GM15510 (cell line): Measurements from ENCODE around the gene CHRNG.

Experiments used
- POLR2A ChIP-seq: IDR thresholded peaks from 3 replicates; pipeline ENCODE4 v1.6.1; 2011; ENCODE audit warnings: borderline replicate concordance; ENCODE audit not compliant: insufficient read length; ENCODE audit errors: extremely low read depth

Gene CHRNG

DNA sequence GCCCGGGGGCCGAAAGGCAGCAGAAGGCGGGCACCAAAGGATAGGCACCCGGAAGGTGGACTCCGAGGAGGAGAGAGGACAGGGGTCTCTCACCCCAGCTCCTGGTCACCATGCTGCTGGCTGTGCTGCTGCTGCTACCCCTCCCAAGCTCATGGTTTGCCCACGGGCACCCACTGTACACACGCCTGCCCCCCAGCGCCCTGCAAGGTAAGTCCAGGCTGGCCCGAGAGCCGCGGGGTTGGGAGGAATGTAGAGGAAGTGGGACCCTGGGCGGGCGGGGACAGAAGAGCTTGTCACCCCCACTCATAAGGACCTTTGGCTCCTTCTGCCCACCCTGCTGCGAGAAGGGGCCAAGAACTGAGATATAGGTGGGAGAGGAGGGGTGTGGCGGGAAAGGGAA, 19.0 kb upstream of the CHRNG start:
- no peak for TF ChIP-seq POLR2A

DNA sequence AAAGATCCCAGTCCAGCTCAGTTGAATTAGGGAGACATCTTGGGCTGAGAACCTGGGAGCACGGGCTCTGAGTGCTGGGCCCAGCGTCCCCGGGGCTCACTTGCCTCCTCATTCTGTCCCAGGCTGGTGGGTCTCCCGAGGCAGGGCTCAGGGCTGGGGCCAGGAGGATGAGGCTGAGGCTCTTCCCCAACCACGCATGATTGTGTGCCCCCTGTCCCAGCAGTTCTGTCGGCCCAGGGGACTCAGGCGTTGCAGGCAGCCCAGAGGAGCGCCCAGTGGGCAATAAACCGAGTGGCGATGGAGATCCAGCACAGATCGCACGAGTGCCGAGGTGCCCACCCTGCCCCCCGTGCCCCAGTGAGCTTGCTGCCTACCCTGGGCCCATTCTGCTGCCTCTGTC, 18.4 kb upstream of the CHRNG start:
- TF ChIP-seq POLR2A, result no peak

DNA sequence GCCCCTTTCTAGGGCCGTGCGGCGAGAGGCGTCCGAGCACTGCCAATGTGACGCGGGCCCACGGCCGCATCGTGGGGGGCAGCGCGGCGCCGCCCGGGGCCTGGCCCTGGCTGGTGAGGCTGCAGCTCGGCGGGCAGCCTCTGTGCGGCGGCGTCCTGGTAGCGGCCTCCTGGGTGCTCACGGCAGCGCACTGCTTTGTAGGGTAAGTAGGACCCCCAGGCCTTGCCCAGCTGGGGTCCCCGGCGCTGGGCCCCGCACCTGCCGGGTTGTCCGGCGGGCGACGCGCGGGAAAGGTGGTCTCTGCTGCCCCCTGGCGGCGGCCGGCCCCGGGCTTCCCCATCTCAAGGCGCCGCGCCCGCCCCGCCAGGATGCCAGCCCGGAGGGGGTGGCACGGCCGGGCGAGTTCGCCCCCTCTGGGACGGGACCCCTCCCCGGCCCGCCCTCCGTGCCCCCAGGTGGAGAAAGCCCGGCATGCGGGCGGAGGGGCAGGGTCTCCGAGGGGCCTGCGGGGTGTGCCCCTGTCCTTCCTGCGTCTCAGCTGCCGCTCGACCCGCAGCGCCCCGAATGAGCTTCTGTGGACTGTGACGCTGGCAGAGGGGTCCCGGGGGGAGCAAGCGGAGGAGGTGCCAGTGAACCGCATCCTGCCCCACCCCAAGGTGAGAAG, 17.4 kb upstream of the CHRNG start:
- no peak for TF ChIP-seq POLR2A

DNA sequence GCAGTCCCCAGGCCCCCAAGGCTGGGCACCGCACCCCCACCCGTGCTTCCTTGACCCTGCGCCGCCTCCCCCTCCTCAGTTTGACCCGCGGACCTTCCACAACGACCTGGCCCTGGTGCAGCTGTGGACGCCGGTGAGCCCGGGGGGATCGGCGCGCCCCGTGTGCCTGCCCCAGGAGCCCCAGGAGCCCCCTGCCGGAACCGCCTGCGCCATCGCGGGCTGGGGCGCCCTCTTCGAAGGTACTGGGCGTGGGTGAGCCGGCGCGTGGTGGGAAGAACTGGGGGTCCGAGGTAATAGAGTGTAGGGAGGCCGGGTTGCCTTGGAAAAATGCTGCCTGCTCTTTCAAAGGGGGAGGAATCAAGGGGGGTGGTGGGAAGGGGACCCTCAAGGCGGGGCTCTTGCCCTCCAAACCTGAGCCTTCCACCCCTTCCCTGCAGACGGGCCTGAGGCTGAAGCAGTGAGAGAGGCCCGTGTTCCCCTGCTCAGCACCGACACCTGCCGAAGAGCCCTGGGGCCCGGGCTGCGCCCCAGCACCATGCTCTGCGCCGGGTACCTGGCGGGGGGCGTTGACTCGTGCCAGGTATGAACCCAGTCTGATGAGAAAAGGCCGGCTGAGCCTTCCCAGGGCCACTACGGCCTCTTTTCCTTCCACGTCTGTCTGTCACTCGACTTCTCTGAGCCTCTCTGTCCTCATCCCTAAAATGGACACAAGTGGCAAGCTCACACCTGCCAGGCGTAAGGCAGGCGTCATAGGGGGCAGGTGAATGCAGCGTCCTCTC, 16.7 kb upstream of the CHRNG start:
- no peak for TF ChIP-seq POLR2A

DNA sequence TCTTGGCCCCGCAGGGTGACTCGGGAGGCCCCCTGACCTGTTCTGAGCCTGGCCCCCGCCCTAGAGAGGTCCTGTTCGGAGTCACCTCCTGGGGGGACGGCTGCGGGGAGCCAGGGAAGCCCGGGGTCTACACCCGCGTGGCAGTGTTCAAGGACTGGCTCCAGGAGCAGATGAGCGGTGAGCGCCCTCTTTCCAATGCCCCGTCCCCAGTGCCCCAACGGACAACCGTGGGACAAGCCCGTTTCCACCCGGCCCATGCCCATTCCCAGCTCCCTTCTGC, 16.1 kb upstream of the CHRNG start:
- no peak for TF ChIP-seq POLR2A

DNA sequence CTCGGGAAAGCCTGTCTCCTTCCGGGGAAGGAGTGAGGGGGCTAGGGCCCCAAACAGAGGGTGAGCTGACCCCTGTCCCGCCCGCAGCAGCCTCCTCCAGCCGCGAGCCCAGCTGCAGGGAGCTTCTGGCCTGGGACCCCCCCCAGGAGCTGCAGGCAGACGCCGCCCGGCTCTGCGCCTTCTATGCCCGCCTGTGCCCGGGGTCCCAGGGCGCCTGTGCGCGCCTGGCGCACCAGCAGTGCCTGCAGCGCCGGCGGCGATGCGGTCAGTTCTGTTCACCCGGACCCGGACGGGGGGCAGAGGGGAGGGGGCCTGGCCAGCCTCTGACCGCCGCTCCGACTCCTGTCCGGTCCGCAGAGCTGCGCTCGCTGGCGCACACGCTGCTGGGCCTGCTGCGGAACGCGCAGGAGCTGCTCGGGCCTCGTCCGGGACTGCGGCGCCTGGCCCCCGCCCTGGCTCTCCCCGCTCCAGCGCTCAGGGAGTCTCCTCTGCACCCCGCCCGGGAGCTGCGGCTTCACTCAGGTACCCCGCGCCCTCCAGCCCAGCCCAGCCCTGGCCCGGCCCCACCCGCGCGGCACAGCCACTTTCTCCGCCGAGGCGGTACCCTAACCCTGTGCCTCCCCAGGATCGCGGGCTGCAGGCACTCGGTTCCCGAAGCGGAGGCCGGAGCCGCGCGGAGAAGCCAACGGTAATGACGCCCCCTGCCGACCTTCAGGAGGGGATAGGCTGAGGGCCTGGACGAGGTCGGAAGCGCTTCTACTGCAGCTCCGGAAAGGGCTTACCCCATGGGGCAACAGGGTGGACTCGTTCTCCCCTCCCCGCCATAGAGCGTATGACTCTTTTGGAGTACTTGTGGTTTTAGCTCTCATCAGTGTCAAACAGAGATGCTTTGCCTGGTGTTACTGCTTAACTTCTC, 15.6 kb upstream of the CHRNG start:
- TF ChIP-seq POLR2A, result no peak

DNA sequence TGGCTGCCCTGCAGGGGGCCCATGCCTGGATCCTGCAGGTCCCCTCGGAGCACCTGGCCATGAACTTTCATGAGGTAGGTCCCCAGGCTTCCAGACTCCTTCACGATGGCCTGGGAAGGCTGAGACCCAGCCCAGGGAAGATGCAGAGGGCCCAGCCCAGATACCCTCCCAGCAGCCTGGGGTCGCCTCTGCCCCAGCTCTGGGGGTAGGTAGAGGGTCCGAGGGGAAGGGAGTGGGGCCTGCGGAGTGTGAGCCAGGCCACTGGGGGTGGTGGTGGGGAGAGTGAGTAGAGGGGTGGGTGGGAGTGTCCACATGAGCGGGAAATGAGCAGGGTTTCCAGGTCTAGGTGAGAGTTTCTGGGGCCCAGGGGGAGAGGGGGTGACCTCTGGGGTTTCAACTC, 14.7 kb upstream of the CHRNG start:
- TF ChIP-seq POLR2A, result no peak

DNA sequence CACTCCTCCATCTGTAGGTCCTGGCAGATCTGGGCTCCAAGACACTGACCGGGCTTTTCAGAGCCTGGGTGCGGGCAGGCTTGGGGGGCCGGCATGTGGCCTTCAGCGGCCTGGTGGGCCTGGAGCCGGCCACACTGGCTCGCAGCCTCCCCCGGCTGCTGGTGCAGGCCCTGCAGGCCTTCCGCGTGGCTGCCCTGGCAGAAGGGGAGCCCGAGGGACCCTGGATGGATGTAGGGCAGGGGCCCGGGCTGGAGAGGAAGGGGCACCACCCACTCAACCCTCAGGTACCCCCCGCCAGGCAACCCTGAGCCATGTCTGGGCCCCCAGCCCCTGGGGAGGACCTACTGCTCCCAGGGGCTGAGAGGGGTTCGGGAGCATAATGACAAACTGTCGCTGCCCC, 14.3 kb upstream of the CHRNG start:
- TF ChIP-seq POLR2A, result no peak

DNA sequence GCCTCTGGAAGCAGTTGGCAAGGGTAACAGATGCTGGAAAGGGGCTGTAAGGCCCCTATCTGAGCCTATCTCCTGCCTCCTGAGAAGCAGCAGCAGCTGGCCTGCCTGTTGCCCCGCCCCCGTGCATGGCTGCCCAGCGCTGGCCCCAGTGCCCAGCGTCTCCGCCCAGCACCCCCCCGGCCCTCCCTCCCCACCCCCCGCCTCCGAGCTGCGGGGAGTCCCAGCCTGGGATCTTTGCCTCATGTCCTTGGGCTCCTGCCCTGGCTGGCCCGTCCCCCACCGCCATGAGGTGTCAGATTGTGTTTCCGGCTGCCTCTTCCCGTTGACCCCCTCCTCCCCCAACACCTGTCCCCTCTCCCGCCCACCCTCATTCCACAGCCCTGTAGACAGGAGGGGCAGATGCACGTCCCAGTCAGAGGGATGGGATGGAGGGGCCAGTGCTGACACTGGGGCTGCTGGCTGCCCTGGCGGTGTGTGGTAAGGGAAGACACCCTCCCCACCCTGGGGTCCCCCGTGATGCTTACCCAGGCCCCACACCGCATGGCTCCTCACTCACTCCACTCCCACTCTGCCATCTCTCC, 13.6 kb upstream of the CHRNG start, which contains the start of gene CHRND:
TSS of gene CHRND (plus strand) at position 370 of the 581 bp plus-strand sequence. CDS start at position 426, 56 bp downstream.
- TF ChIP-seq POLR2A, result no peak

DNA sequence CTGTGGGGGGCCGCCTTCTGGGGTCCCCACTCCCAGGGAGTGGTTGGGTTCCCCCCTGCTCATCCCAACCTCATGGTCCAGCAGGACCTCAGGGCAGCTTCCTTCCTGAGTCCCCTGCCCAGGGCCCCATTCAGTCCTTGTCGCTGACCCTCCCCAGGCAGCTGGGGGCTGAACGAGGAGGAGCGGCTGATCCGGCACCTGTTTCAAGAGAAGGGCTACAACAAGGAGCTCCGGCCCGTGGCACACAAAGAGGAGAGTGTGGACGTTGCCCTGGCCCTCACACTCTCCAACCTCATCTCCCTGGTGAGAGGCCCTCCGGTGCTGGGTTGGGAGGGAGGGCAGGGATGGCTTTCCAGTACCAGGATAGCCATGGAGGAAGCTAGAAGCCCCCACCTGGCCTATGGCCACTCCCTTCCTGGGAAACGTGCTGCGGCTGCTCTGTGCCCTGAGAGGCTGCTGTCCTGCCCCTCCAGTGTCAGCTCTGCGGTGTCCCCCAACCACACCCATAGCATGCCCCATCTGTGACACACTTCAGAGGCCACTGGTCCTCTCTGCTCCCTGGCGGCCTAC, 13.0 kb upstream of the CHRNG start:
- TF ChIP-seq POLR2A, result no peak

DNA sequence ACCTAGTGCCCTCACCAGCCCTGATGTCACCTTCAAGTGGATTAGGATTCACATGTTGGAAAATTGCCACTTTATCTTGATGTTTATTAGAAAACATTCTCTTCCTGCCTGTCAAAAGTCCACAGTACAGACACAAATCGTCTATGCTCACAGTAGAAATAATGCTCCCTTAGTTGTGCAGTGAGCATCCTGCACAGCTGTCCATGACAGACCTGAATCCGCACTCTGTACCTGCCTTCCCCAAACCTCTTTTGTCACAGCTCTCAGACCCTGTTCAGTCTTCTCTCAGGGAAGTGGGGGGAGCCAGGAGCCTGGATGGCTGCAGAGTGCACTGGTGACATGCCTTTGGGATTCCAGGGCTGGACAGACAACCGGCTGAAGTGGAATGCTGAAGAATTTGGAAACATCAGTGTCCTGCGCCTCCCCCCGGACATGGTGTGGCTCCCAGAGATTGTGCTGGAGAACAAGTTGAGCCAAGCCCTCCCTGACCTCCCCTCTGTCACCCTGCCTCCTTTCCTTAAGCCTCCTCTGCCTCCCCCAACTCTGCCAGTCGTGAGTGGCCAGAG, 11.5 kb upstream of the CHRNG start:
- TF ChIP-seq POLR2A, result no peak

DNA sequence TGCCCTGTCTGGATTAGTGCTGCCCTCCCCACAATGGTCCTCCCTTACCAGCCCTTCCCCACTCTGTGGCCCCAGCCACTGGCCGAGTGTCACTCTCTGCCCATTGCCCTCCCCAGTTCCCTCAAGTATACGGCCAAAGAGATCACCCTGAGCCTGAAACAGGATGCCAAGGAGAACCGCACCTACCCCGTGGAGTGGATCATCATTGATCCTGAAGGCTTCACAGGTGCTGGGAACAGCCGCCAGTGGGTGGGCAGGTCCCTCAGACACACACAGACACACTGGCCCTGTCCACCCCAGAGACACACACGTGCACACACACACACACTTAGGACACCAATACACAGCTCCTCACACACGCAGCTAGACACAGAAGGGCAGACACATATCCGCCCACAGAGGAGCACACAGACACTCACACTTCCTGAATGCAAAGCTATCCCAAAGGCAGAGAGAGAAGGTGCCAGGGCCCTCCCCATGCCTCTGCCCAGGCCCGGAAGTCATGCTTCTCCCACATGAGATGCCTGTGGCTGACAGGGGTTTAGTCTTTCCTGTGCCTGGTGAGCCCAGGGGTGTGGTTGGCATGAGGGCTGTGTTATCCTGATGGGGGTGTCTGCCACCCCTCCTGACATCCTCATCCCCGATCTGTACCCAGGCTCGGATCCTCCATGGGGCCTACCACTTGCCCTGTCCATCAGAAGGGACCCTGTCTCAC, 10.6 kb upstream of the CHRNG start:
- TF ChIP-seq POLR2A, result no peak

DNA sequence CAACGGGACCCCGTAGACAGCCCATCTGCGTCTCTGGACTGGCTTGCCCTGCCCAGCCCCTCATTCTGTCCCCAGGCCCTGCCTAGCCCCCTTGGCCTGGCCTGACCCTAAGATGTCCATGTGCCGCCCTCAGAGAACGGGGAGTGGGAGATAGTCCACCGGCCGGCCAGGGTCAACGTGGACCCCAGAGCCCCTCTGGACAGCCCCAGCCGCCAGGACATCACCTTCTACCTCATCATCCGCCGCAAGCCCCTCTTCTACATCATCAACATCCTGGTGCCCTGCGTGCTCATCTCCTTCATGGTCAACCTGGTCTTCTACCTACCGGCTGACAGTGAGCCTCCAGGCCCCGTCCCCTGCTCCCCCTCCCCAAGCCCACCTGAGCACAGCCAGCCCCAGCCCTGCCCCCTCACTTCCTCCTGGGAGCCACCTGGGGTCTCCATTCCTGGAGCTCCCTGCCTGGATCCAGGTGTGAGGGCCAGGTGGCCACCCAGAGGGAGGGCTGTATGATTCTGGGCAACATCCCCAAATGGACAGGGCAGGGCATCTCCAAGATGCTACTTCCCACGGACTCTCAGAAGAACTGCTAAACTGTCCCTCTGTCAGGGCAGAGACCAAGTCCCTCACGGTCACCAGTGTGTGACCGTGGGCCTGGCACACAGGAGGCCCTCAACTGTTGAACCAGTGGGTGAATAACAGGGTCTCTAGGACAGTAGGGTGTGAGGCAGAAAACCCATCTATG, 9.5 kb upstream of the CHRNG start:
- no peak for TF ChIP-seq POLR2A
